IPS-20b (cell line): ENCODE data around the gene ACBD5.
A peak's percentile ranks its signal among the peaks of the same experiment; 100 is the strongest.
"Not testable (repeated sequence)": the region's sequence is repeated elsewhere in the genome, so short reads cannot be mapped to it uniquely, and the experiment has no call there.

Source experiments
- H3K27ac ChIP-seq: one replicate; pipeline ENCODE4 v1.5.1; 2013; ENCODE audit warnings: low read length
- H3K27me3 ChIP-seq: 2 replicates; pipeline ENCODE4 v1.6.1; 2013; ENCODE audit warnings: mild to moderate bottlenecking, low read length, inconsistent platforms; ENCODE audit not compliant: insufficient read depth
- H3K36me3 ChIP-seq: 2 replicates; pipeline ENCODE4 v1.6.1; 2013; ENCODE audit warnings: low read depth, mild to moderate bottlenecking, inconsistent platforms, low read length, moderate library complexity; ENCODE audit not compliant: insufficient read depth
- H3K4me1 ChIP-seq: 2 replicates; pipeline ENCODE4 v1.6.1; 2013; ENCODE audit warnings: mild to moderate bottlenecking, control low read depth, inconsistent platforms, low read length, moderate library complexity; ENCODE audit not compliant: insufficient read depth
- H3K4me3 ChIP-seq: 2 replicates; pipeline ENCODE4 v1.5.1; 2013; ENCODE audit warnings: mild to moderate bottlenecking, low read length, inconsistent platforms
- H3K9ac ChIP-seq: 2 replicates; pipeline ENCODE4 v1.6.1; 2013; ENCODE audit warnings: low read depth, mild to moderate bottlenecking, inconsistent platforms, low read length, moderate library complexity
- H3K9me3 ChIP-seq: 2 replicates; pipeline ENCODE4 v1.6.1; 2013; ENCODE audit warnings: mild to moderate bottlenecking, low read depth, low read length, inconsistent platforms; ENCODE audit not compliant: insufficient read depth

ACBD5 gene

GRCh38 chr10:27188259-27188658, 52.3 kb downstream of the ACBD5 start:
- Histone ChIP-seq H3K27me3 (no peaks in the 10 kb centered on the region), H3K27ac (no peak overlapping the region), H3K9ac (no peak overlapping the region), H3K4me1 (no peaks in the 10 kb centered on the region), H3K36me3 (peaks cover 46% of the 10 kb centered on the region), H3K9me3 (no peaks in the 10 kb centered on the region), H3K4me3 (no peak overlapping the region)

GRCh38 chr10:27169849-27170248, 70.7 kb downstream of the ACBD5 start:
- peaks cover 88% of the 10 kb centered on the region for H3K36me3 ChIP-seq
- no peak overlapping the region for H3K27ac ChIP-seq

GRCh38 chr10:27158421-27158820, 82.2 kb downstream of the ACBD5 start:
- H3K27ac ChIP-seq = no peak overlapping the region
- no peak overlapping the region for H3K4me3 ChIP-seq

More at GRCh38 chr10:27169849-27170248, 70.7 kb downstream of the ACBD5 start:
- H3K4me3 ChIP-seq = no peak overlapping the region
- H3K27me3 ChIP-seq = no peaks in the 10 kb centered on the region
- H3K9me3 ChIP-seq = no peaks in the 10 kb centered on the region
- no peak overlapping the region for H3K9ac ChIP-seq
- H3K4me1 ChIP-seq = no peaks in the 10 kb centered on the region

GRCh38 chr10:27157150-27157549, 83.4 kb downstream of the ACBD5 start:
- Histone ChIP-seq H3K36me3 (peaks cover 50% of the 10 kb centered on the region), H3K27me3 (no peaks in the 10 kb centered on the region), H3K27ac (no peak overlapping the region), H3K4me3 (peak overlapping the region; percentile 99), H3K9me3 (no peaks in the 10 kb centered on the region), H3K4me1 (peaks cover 9% of the 10 kb centered on the region; the same call in 1 of the 2 replicates), H3K9ac (peak overlapping the region; percentile 55; the same call in 1 of the 2 replicates)

More at GRCh38 chr10:27158421-27158820, 82.2 kb downstream of the ACBD5 start:
- Histone ChIP-seq H3K9ac (no peak overlapping the region), H3K9me3 (no peaks in the 10 kb centered on the region), H3K36me3 (peaks cover 63% of the 10 kb centered on the region), H3K27me3 (no peaks in the 10 kb centered on the region), H3K4me1 (peaks cover 5% of the 10 kb centered on the region; the same call in 1 of the 2 replicates)

- Histone ChIP-seq H3K9ac (peak overlapping the region; percentile 99; the same call in 1 of the 2 replicates), H3K36me3 (peaks cover 45% of the 10 kb centered on the region), H3K4me3 (peak overlapping the region; percentile 99)
- not testable (repeated sequence) for H3K27ac ChIP-seq, H3K27me3 ChIP-seq, H3K9me3 ChIP-seq, H3K4me1 ChIP-seq
These were observed 84.0 kb downstream of the ACBD5 start for GRCh38 chr10:27156566-27156965.

- Histone ChIP-seq H3K4me3 (peak within 1 kb of the TSS; percentile 99), H3K9ac (peak within 1 kb of the TSS; percentile 99), H3K4me1 (peaks cover 13% of the 10 kb centered on the region; the same call in 1 of the 2 replicates), H3K36me3 (peaks cover 34% of the 10 kb centered on the region), H3K27ac (peak within 1 kb of the TSS; percentile 97), H3K27me3 (no peaks in the 10 kb centered on the region), H3K9me3 (no peaks in the 10 kb centered on the region)
These were observed 85.4 kb downstream of the ACBD5 start, which contains the start of gene MASTL for GRCh38 chr10:27155066-27155754. MASTL (plus strand) TSS chr10:27155352; CDS start chr10:27155427, 75 bp downstream.

GRCh38 chr10:27153845-27154193, 86.8 kb downstream of the ACBD5 start:
- Histone ChIP-seq H3K36me3 (peaks cover 22% of the 10 kb centered on the region), H3K27me3 (no peaks in the 10 kb centered on the region), H3K27ac (peak overlapping the region; percentile 97), H3K4me3 (peak overlapping the region; percentile 99), H3K4me1 (peaks cover 13% of the 10 kb centered on the region; the same call in 1 of the 2 replicates), H3K9me3 (no peaks in the 10 kb centered on the region), H3K9ac (peak overlapping the region; percentile 99)

- Histone ChIP-seq H3K27ac (peak overlapping the region; percentile 97), H3K36me3 (peaks cover 22% of the 10 kb centered on the region), H3K4me1 (peaks cover 13% of the 10 kb centered on the region; the same call in 1 of the 2 replicates), H3K9me3 (no peaks in the 10 kb centered on the region), H3K4me3 (peak overlapping the region; percentile 99), H3K27me3 (no peaks in the 10 kb centered on the region), H3K9ac (peak overlapping the region; percentile 99)
These were observed 87.3 kb downstream of the ACBD5 start for GRCh38 chr10:27153329-27153728.

GRCh38 chr10:27152687-27153086, 87.9 kb downstream of the ACBD5 start:
- Histone ChIP-seq H3K4me1 (peaks cover 13% of the 10 kb centered on the region; the same call in 1 of the 2 replicates), H3K27me3 (no peaks in the 10 kb centered on the region), H3K27ac (no peak overlapping the region), H3K4me3 (peak overlapping the region; percentile 99), H3K36me3 (peaks cover 21% of the 10 kb centered on the region), H3K9me3 (no peaks in the 10 kb centered on the region), H3K9ac (peak overlapping the region; percentile 99; the same call in 1 of the 2 replicates)

- peaks cover 14% of the 10 kb centered on the region for H3K4me1 ChIP-seq
- no peak overlapping the region for H3K27ac ChIP-seq
- no peak overlapping the region for H3K4me3 ChIP-seq
- peaks cover 39% of the 10 kb centered on the region for H3K36me3 ChIP-seq
- H3K27me3 ChIP-seq = no peaks in the 10 kb centered on the region
- H3K9ac ChIP-seq = no peak overlapping the region
- H3K9me3 ChIP-seq = no peaks in the 10 kb centered on the region
These were observed 90.3 kb downstream of the ACBD5 start for GRCh38 chr10:27150261-27150660.

- Histone ChIP-seq H3K27me3 (no peaks in the 10 kb centered on the region), H3K9ac (no peak overlapping the region), H3K4me1 (peaks cover 14% of the 10 kb centered on the region), H3K27ac (no peak overlapping the region), H3K36me3 (peaks cover 65% of the 10 kb centered on the region), H3K4me3 (no peak overlapping the region), H3K9me3 (no peaks in the 10 kb centered on the region)
These were observed 92.9 kb downstream of the ACBD5 start for GRCh38 chr10:27147701-27148100.

GRCh38 chr10:27145937-27146336, 94.7 kb downstream of the ACBD5 start:
- no peaks in the 10 kb centered on the region for H3K9me3 ChIP-seq
- peaks cover 82% of the 10 kb centered on the region for H3K36me3 ChIP-seq
- H3K9ac ChIP-seq = no peak overlapping the region
- H3K4me1 ChIP-seq = peaks cover 10% of the 10 kb centered on the region
- H3K27me3 ChIP-seq = no peaks in the 10 kb centered on the region
- no peak overlapping the region for H3K27ac ChIP-seq
- H3K4me3 ChIP-seq = peak overlapping the region; percentile 32
